HCT116 (cell line): ENCODE data around the gene LIMA1. TPM values are rescaled to one million over a fixed set of nuclear protein-coding genes. Genes with fewer than 3 reads are reported as not detected.
A peak's percentile ranks its signal among the peaks of the same experiment; 100 is the strongest.

Experiments
- ATAC-seq: fragments of 200-7000 bp; cut with Tn5 transposase; 2 replicates; pipeline ENCODE4 v1.9.1; 2020; ENCODE audit warnings: mild to moderate bottlenecking, moderate library complexity
- BruUV-seq: library from RNA; stranded (reverse); fragments of 400-500 nt; replicated peaks from 2 replicates; lab custom pipeline; 2021; lab: Mats Ljungman, UMichigan
- CTCF ChIA-PET: fragments of 300-600 bp; sonication (Branson Sonifier 250); formaldehyde crosslinking; loops from one replicate; lab custom pipeline; 2021; ENCODE audit warnings: antibody characterized with exemption; lab: Charles Lee
- POLR2A ChIA-PET: fragments of 300-600, 350-600 bp; sonication (Branson Sonifier 250); formaldehyde crosslinking; loops from one replicate; lab custom pipeline; 2021; ENCODE audit warnings: antibody characterized with exemption; lab: Charles Lee
- RAD21 ChIA-PET, 2 experiments: fragments of 300-600 bp; sonication (Branson Sonifier 250); formaldehyde crosslinking; loops; one replicate each; lab custom pipeline; 2023; ENCODE audit warnings: low total read pairs in 2 of 2; ENCODE audit not compliant: uncharacterized antibody in 2 of 2, unreplicated experiment in 2 of 2, low non-redundant PET in 1 of 2; lab: Charles Lee
- DNase-seq: peaks from one replicate; pipeline ENCODE4 v3.0.0-alpha.2; 2010; ENCODE audit warnings: low read depth, low spot score
- H2AFZ ChIP-seq: fragments of 200-600 bp; shearing (Covaris generic), sonication (generic); 2 replicates; pipeline ENCODE4 v1.6.1; 2017; ENCODE audit warnings: low read depth, mixed run types, mixed read lengths, antibody characterized with exemption, low read length; ENCODE audit not compliant: poor library complexity, severe bottlenecking
- H3K27ac ChIP-seq: 2 replicates; pipeline ENCODE4 v1.5.1; 2012; ENCODE audit warnings: low read depth, low read length
- H3K27me3 ChIP-seq: fragments of 200-600 bp; sonication (generic); 2 replicates; pipeline ENCODE4 v1.6.1; 2016; ENCODE audit warnings: mixed run types, low read length, mixed read lengths; ENCODE audit not compliant: insufficient read depth
- H3K36me3 ChIP-seq, 2 experiments: fragments of 200-500 bp in 1 of 2; fragments of 200-600 bp in 1 of 2; sonication (Bioruptor generic) in 1 of 2; sonication (generic) in 1 of 2; 2 replicates each; pipeline versions ENCODE4 v1.5.1 to v1.6.1; 2014 to 2016; ENCODE audit warnings: low read length in 2 of 2, inconsistent platforms in 1 of 2, mixed read lengths in 1 of 2, mixed run types in 1 of 2; ENCODE audit not compliant: insufficient read depth in 2 of 2, control insufficient read depth in 1 of 2
- H3K4me1 ChIP-seq, 2 experiments: fragments of 200-600 bp in 1 of 2; sonication (generic) in 1 of 2; 2 replicates each; pipeline versions ENCODE4 v1.5.1 to v1.6.1; 2012 to 2017; ENCODE audit warnings: low read length in 2 of 2, inconsistent platforms in 1 of 2, mild to moderate bottlenecking in 1 of 2, mixed read lengths in 1 of 2, mixed run types in 1 of 2, moderate library complexity in 1 of 2; ENCODE audit not compliant: insufficient read depth in 2 of 2, control insufficient read depth in 1 of 2
- H3K4me2 ChIP-seq: fragments of 200-600 bp; sonication (generic); 2 replicates; pipeline ENCODE4 v1.6.1; 2017; ENCODE audit warnings: mixed run types, low read length, mixed read lengths
- H3K4me3 ChIP-seq, 2 experiments: fragments of 200-600 bp in 1 of 2; sonication (generic) in 1 of 2; replicated peaks in 1 of 2; 2 replicates each; pipeline ENCODE4 v1.5.1; 2011 to 2016; ENCODE audit warnings: low read length in 2 of 2, control low read depth in 1 of 2, low read depth in 1 of 2, mild to moderate bottlenecking in 1 of 2, mixed read lengths in 1 of 2, mixed run types in 1 of 2
- H3K79me2 ChIP-seq: fragments of 200-600 bp; sonication (generic); 2 replicates; pipeline ENCODE4 v1.6.1; 2017; ENCODE audit warnings: mild to moderate bottlenecking, mixed run types, low read length, moderate library complexity, mixed read lengths; ENCODE audit not compliant: insufficient read depth
- H3K9ac ChIP-seq: fragments of 200-600 bp; sonication (generic); 2 replicates; pipeline ENCODE4 v1.6.1; 2016; ENCODE audit warnings: low read length, mixed read lengths
- H3K9me2 ChIP-seq: fragments of 200-600 bp; sonication (generic), shearing (Covaris generic); 2 replicates; pipeline ENCODE4 v1.6.1; 2017; ENCODE audit warnings: mixed run types, mild to moderate bottlenecking, moderate library complexity; ENCODE audit not compliant: insufficient read depth
- H3K9me3 ChIP-seq, 2 experiments: fragments of 200-500 bp in 1 of 2; fragments of 200-600 bp in 1 of 2; sonication (Bioruptor generic) in 1 of 2; sonication (generic) in 1 of 2; 2 replicates each; pipeline ENCODE4 v1.6.1; 2014 to 2017; ENCODE audit warnings: low read length in 2 of 2, mixed read lengths in 2 of 2, inconsistent platforms in 1 of 2, low read depth in 1 of 2, mild to moderate bottlenecking in 1 of 2, mixed run types in 1 of 2, moderate library complexity in 1 of 2; ENCODE audit not compliant: control insufficient read depth in 1 of 2, insufficient read depth in 1 of 2
- H4K20me1 ChIP-seq: fragments of 200-600 bp; sonication (generic), shearing (Covaris generic); 2 replicates; pipeline ENCODE4 v1.6.1; 2017; ENCODE audit warnings: mixed run types, mild to moderate bottlenecking, moderate library complexity; ENCODE audit not compliant: insufficient read depth
- CTCF ChIP-seq, 3 experiments: fragments of 200-600 bp in 1 of 3; sonication (generic) in 1 of 3; IDR thresholded peaks in 2 of 3; conservative IDR thresholded peaks in 1 of 3; 2 replicates each; pipeline ENCODE4 v1.5.1; 2012 to 2017; ENCODE audit warnings: low read depth in 2 of 3, low read length in 2 of 3, antibody characterized with exemption in 1 of 3, borderline replicate concordance in 1 of 3, control low read depth in 1 of 3, mild to moderate bottlenecking in 1 of 3, mixed read lengths in 1 of 3, mixed run types in 1 of 3, moderate library complexity in 1 of 3; ENCODE audit not compliant: insufficient read depth in 1 of 3
- EZH2phosphoT487 ChIP-seq: fragments of 200-600 bp; IDR thresholded peaks from 2 replicates; pipeline ENCODE4 v1.6.1; 2018; ENCODE audit warnings: antibody characterized with exemption, borderline replicate concordance
- POLR2A ChIP-seq: IDR thresholded peaks from 2 replicates; pipeline ENCODE4 v1.7.0; 2011; ENCODE audit warnings: borderline replicate concordance; ENCODE audit not compliant: insufficient read depth, insufficient read length; ENCODE audit errors: extremely low read depth
- SP1 ChIP-seq: IDR thresholded peaks from 2 replicates; pipeline ENCODE4 v1.6.1; 2012; ENCODE audit warnings: low read depth
- ZBTB33 ChIP-seq: IDR thresholded peaks from 2 replicates; pipeline ENCODE4 v1.6.1; 2011; ENCODE audit warnings: mild to moderate bottlenecking, low read length, moderate library complexity; ENCODE audit not compliant: insufficient replicate concordance; ENCODE audit errors: extremely low read depth
- ZNF274 ChIP-seq: fragments of 200-500 bp; sonication (Bioruptor generic); IDR thresholded peaks from 2 replicates; pipeline ENCODE4 v1.6.1; 2014; ENCODE audit warnings: mild to moderate bottlenecking, low read depth, low read length, inconsistent platforms
- intact Hi-C: fragments of 100-400 bp; cut with micrococcal nuclease; formaldehyde crosslinking; loops from 2 replicates; pipeline ENCODE4 v1.10.0; 2022
- total RNA-seq: library from RNA; stranded (reverse); gene quantifications from one replicate; pipeline ENCODE4 v1.2.1, GENCODE V29; 2021; ENCODE audit not compliant: unreplicated experiment

Gene LIMA1
- total RNA-seq, 1 experiment from 2014 or later, result 79.6 TPM

- peak; percentile 41 for ATAC-seq
- H3K4me1 ChIP-seq, result peaks cover 81 to 98% of the 10 kb centered on the region in 2 experiments
- H3K27ac ChIP-seq, result peak overlapping the region; percentile 59
- H2AFZ ChIP-seq, result peak overlapping the region; percentile 33
- no peak for DNase-seq
- H3K9ac ChIP-seq, result peak overlapping the region; percentile 56
- no peaks in the 10 kb centered on the region for H3K9me3 ChIP-seq
- H3K4me3 ChIP-seq, result peak overlapping the region in 1 of 2 experiments; percentile 17; a peak in 2 of 4 replicates
- RAD21 ChIA-PET, result interaction anchor here (1.4 to 1.6 kb wide), 2 partner anchors 54 to 56 kb away, joined by 3 read pairs; no protein-coding TSS in a partner anchor
- H3K4me2 ChIP-seq, result peak overlapping the region; percentile 72
- no peaks in the 10 kb centered on the region for H3K36me3 ChIP-seq
- H3K27me3 ChIP-seq, result no peaks in the 10 kb centered on the region
- CTCF ChIA-PET, result interaction anchor here (1.6 kb wide), 1 partner anchor 36 kb away, joined by 3 read pairs; no protein-coding TSS in a partner anchor
- no TSS peak for BruUV-seq
- TF ChIP-seq SP1 (no peak), POLR2A (no peak), ZNF274 (no peak), CTCF (IDR thresholded peaks at IDR 0.05 in 2 of 3, conservative IDR thresholded peaks at IDR 0.05 in 1 of 3; ENCODE audit: borderline replicate concordance in 1 of 3, insufficient read depth in 1 of 3, low read depth in 2 of 3, low read length in 2 of 3) (no peak), EZH2phosphoT487 (no peak), ZBTB33 (no peak)
- TF ChIP-seq, all 23 proteins: peak for 0
- POLR2A ChIA-PET, result interaction anchor here (1.6 kb wide), 1 partner anchor 25 kb away, joined by 4 read pairs; the partner anchor contains the start of gene LIMA1
- intact Hi-C loops, result no loop called here
- Histone ChIP-seq H3K79me2 (peaks cover 7% of the 10 kb centered on the region; the same call in 1 of the 2 replicates), H3K9me2 (no peaks in the 10 kb centered on the region), H4K20me1 (no peaks in the 10 kb centered on the region)
Observed at GRCh38 chr12:50258167-50258551, 25.2 kb downstream of the LIMA1 start.
